HG02623 (cell line): ENCODE data around the gene SUPV3L1.

Experiments
- ATAC-seq: cut with Tn5 transposase; IDR thresholded peaks from one replicate; pipeline ENCODE4 v1.9.1; 2021; ENCODE audit warnings: moderate library complexity; ENCODE audit not compliant: unreplicated experiment

Gene SUPV3L1

GRCh38 chr10:69254877-69255276 is 74.8 kb downstream of the SUPV3L1 start:
- ATAC-seq = no peak
